H1 (cell line): Measurements from ENCODE around the gene ATG2B. TPM values are rescaled to one million over a fixed set of nuclear protein-coding genes. Genes with fewer than 3 reads are reported as not detected.
A peak's percentile ranks its signal among the peaks of the same experiment; 100 is the strongest.

ENCODE experiments used
- CTCF ChIA-PET: fragments of 300-600 bp; sonication (Branson Sonifier 250); formaldehyde crosslinking; loops from one replicate; lab custom pipeline; 2021; ENCODE audit not compliant: partially characterized antibody; lab: Charles Lee
- POLR2A ChIA-PET: fragments of 300-600 bp; sonication (Branson Sonifier 250); formaldehyde crosslinking; loops from one replicate; lab custom pipeline; 2021; ENCODE audit warnings: inconsistent platforms; ENCODE audit not compliant: partially characterized antibody; lab: Charles Lee
- DNase-seq, 2 experiments: peaks; one replicate each; pipeline versions ENCODE4 v3.0.0 to v3.0.0-alpha.2; 2010 to 2022; ENCODE audit warnings: low spot score in 2 of 2, low read depth in 1 of 2, mixed read lengths in 1 of 2
- FAIRE-seq: peaks from 2 replicates; lab custom pipeline; 2011; peaks lifted over from hg19 to GRCh38; lab: Jason Lieb, UNC
- H2AFZ ChIP-seq: 2 replicates; pipeline ENCODE4 v1.8.1; 2012; ENCODE audit warnings: low read length, inconsistent platforms
- H2AK5ac ChIP-seq: 2 replicates; pipeline ENCODE4 v1.6.1; 2013; ENCODE audit warnings: low read depth, low read length
- H2BK120ac ChIP-seq: replicated peaks from 2 replicates; pipeline ENCODE3; 2013; ENCODE audit warnings: low read depth, low read length, inconsistent platforms
- H2BK12ac ChIP-seq: 2 replicates; pipeline ENCODE4 v1.6.1; 2013; ENCODE audit warnings: low read depth, low read length
- H2BK15ac ChIP-seq: 2 replicates; pipeline ENCODE4 v1.6.1; 2013; ENCODE audit warnings: low read length
- H2BK20ac ChIP-seq: 2 replicates; pipeline ENCODE4 v1.6.1; 2013; ENCODE audit warnings: low read length
- H2BK5ac ChIP-seq: 2 replicates; pipeline ENCODE4 v1.6.1; 2013; ENCODE audit warnings: low read depth, low read length
- H3K14ac ChIP-seq: 2 replicates; pipeline ENCODE4 v1.6.1; 2013; ENCODE audit warnings: inconsistent platforms; ENCODE audit not compliant: insufficient read length
- H3K18ac ChIP-seq: 2 replicates; pipeline ENCODE4 v1.6.1; 2013; ENCODE audit warnings: low read length; ENCODE audit errors: extremely low read depth
- H3K23ac ChIP-seq: 2 replicates; pipeline ENCODE4 v1.6.1; 2013; ENCODE audit warnings: inconsistent platforms; ENCODE audit not compliant: insufficient read length
- H3K23me2 ChIP-seq: 2 replicates; pipeline ENCODE4 v1.6.1; 2013; ENCODE audit warnings: low read depth, low read length
- H3K27ac ChIP-seq: 2 replicates; pipeline ENCODE4 v1.6.1; 2011; ENCODE audit warnings: low read depth, low read length, inconsistent platforms
- H3K27me3 ChIP-seq, 4 experiments: replicated peaks in 1 of 4; 1 replicate in 1 of 4; 2 replicates in 3 of 4; pipeline versions ENCODE4 v1.6.1 to v1.8.1; 2011 to 2013; ENCODE audit warnings: low read length in 3 of 4, mild to moderate bottlenecking in 3 of 4, inconsistent platforms in 2 of 4, mixed read lengths in 2 of 4, moderate library complexity in 1 of 4; ENCODE audit not compliant: control insufficient read depth in 3 of 4, insufficient read depth in 3 of 4; ENCODE audit errors: extremely low read depth in 1 of 4
- H3K36me3 ChIP-seq, 4 experiments: 2 replicates each; pipeline versions ENCODE4 v1.6.1 to v1.8.1; 2011 to 2013; ENCODE audit warnings: mild to moderate bottlenecking in 4 of 4, low read length in 3 of 4, moderate library complexity in 2 of 4, control low read depth in 1 of 4, inconsistent platforms in 1 of 4; ENCODE audit not compliant: insufficient read depth in 4 of 4, control insufficient read depth in 2 of 4
- H3K4ac ChIP-seq: replicated peaks from 2 replicates; pipeline ENCODE3; 2013; ENCODE audit warnings: low read length, low read depth, mixed read lengths, inconsistent platforms; ENCODE audit not compliant: insufficient read length
- H3K4me1 ChIP-seq, 4 experiments: replicated peaks in 1 of 4; 1 replicate in 1 of 4; 2 replicates in 3 of 4; pipeline versions ENCODE4 v1.6.1 to v1.8.1; 2011 to 2013; ENCODE audit warnings: low read length in 3 of 4, inconsistent platforms in 2 of 4, mixed read lengths in 1 of 4; ENCODE audit not compliant: insufficient read depth in 4 of 4, control insufficient read depth in 3 of 4
- H3K4me2 ChIP-seq, 2 experiments: 2 replicates each; pipeline versions ENCODE4 v1.6.1 to v1.8.1; 2011 to 2013; ENCODE audit warnings: low read depth in 2 of 2, low read length in 2 of 2, control low read depth in 1 of 2, inconsistent platforms in 1 of 2, mild to moderate bottlenecking in 1 of 2; ENCODE audit not compliant: insufficient read depth in 1 of 2
- H3K4me3 ChIP-seq, 4 experiments: fragments of 200-600, 300-600 bp in 1 of 4; sonication (generic), shearing (Covaris generic), sonication (Bioruptor Twin) in 1 of 4; 2 replicates each; pipeline versions ENCODE4 v1.5.1 to v1.8.1; 2011 to 2016; ENCODE audit warnings: low read length in 4 of 4, low read depth in 3 of 4, control low read depth in 2 of 4, inconsistent platforms in 2 of 4, mild to moderate bottlenecking in 2 of 4, mixed read lengths in 1 of 4, moderate library complexity in 1 of 4; ENCODE audit not compliant: insufficient read depth in 2 of 4; ENCODE audit errors: extremely low read depth in 1 of 4
- H3K56ac ChIP-seq: replicated peaks from 2 replicates; pipeline ENCODE3; 2013; ENCODE audit warnings: low read depth, mild to moderate bottlenecking, mixed read lengths, low read length, inconsistent platforms; ENCODE audit not compliant: insufficient read length
- H3K79me1 ChIP-seq: 2 replicates; pipeline ENCODE4 v1.6.1; 2013; ENCODE audit warnings: low read depth, low read length, control low read depth
- H3K79me2 ChIP-seq, 2 experiments: 2 replicates each; pipeline versions ENCODE4 v1.6.1 to v1.8.1; 2012 to 2013; ENCODE audit warnings: low read length in 2 of 2, mild to moderate bottlenecking in 2 of 2, inconsistent platforms in 1 of 2; ENCODE audit not compliant: insufficient read depth in 2 of 2, control insufficient read depth in 1 of 2
- H3K9ac ChIP-seq, 4 experiments: replicated peaks in 1 of 4; 1 replicate in 1 of 4; 2 replicates in 3 of 4; pipeline versions ENCODE4 v1.6.1 to v1.8.1; 2011 to 2013; ENCODE audit warnings: low read depth in 3 of 4, low read length in 3 of 4, control low read depth in 2 of 4, mild to moderate bottlenecking in 2 of 4, moderate library complexity in 2 of 4, inconsistent platforms in 1 of 4; ENCODE audit errors: extremely low read depth in 1 of 4
- H3K9me3 ChIP-seq, 2 experiments: 2 replicates each; pipeline versions ENCODE4 v1.6.1 to v1.8.1; 2012 to 2013; ENCODE audit warnings: mild to moderate bottlenecking in 2 of 2, moderate library complexity in 2 of 2, control low read depth in 1 of 2, inconsistent platforms in 1 of 2, low read depth in 1 of 2, low read length in 1 of 2, mixed read lengths in 1 of 2; ENCODE audit not compliant: insufficient read depth in 2 of 2
- H4K20me1 ChIP-seq, 2 experiments: replicated peaks in 1 of 2; 2 replicates each; pipeline versions ENCODE3 to v1.8.1; 2011 to 2013; ENCODE audit warnings: inconsistent platforms in 2 of 2, low read length in 2 of 2, mild to moderate bottlenecking in 1 of 2; ENCODE audit not compliant: insufficient read depth in 2 of 2, control insufficient read depth in 1 of 2
- H4K5ac ChIP-seq: 2 replicates; pipeline ENCODE4 v1.6.1; 2013; ENCODE audit warnings: low read length, low read depth, mixed read lengths, inconsistent platforms; ENCODE audit not compliant: insufficient read length
- H4K8ac ChIP-seq: 2 replicates; pipeline ENCODE4 v1.8.0; 2013; ENCODE audit warnings: mild to moderate bottlenecking, moderate library complexity, low read length, inconsistent platforms; ENCODE audit not compliant: insufficient read depth; ENCODE audit errors: extremely low read depth
- H4K91ac ChIP-seq: replicated peaks from 2 replicates; pipeline ENCODE3; 2013; ENCODE audit warnings: low read length, mixed read lengths, inconsistent platforms; ENCODE audit not compliant: insufficient read length
- BACH1 ChIP-seq: IDR thresholded peaks from 2 replicates; pipeline ENCODE4 v1.6.1; 2012; ENCODE audit warnings: low read length, improper control_type of control experiment
- CBX5 ChIP-seq: fragments of 300-800, 300-1000 bp; sonication (generic); IDR thresholded peaks from 2 replicates; pipeline ENCODE4 v1.7.1; 2016; ENCODE audit warnings: antibody characterized with exemption, low read length, low read depth
- CHD1 ChIP-seq: IDR thresholded peaks from 2 replicates; pipeline ENCODE4 v1.6.1; 2012; ENCODE audit warnings: low read depth, low read length, improper control_type of control experiment
- MAFK ChIP-seq: IDR thresholded peaks from 2 replicates; pipeline ENCODE4 v1.6.1; 2012; ENCODE audit warnings: low read depth, mild to moderate bottlenecking, improper control_type of control experiment, low read length
- NRF1 ChIP-seq: IDR thresholded peaks from 2 replicates; pipeline ENCODE4 v1.6.1; 2011; ENCODE audit warnings: mild to moderate bottlenecking, low read depth, low read length, improper control_type of control experiment
- WGBS, 2 experiments: shearing (Covaris generic) in 1 of 2; methylation state at CpG; one replicate each; pipeline versions ENCODE4 v1.1.6 to v1.1.7; 2013 to 2015; ENCODE audit warnings: low lambda C conversion rate in 2 of 2, mixed read lengths in 2 of 2, inconsistent platforms in 1 of 2, low coverage in 1 of 2, missing lambda C conversion rate in 1 of 2; ENCODE audit not compliant: insufficient replicate concordance in 2 of 2, insufficient coverage in 1 of 2, insufficient read length in 1 of 2; ENCODE audit errors: extremely low coverage in 1 of 2, missing lambda C conversion rate in 1 of 2; 5-methylcytosine and 5-hydroxymethylcytosine counted together
- polyA plus RNA-seq, 7 experiments: library from polyadenylated mRNA; depleted of rRNA in 3 of 7; stranded (reverse) in 5 of 7; unstranded in 2 of 7; fragments of >200 nt in 5 of 7; fragments of 200-250 nt in 2 of 7; gene quantifications; 1 replicate in 5 of 7; 2 replicates in 1 of 7; 4 replicates in 1 of 7; pipeline versions ENCODE4 v1.2.1 to v1.2.3, GENCODE V29; 2011 to 2013; ENCODE audit warnings: missing spikeins in 2 of 7, mixed read lengths in 2 of 7
- total RNA-seq: library from RNA; stranded (reverse); fragmentation: NEBNext Ultra II Directional; extraction: Animal tissue kit (Norgen Biotek cat#: 25700); gene quantifications from 2 replicates; pipeline ENCODE4 v1.2.1, GENCODE V29; 2021

Gene ATG2B
- total and polyA plus RNA-seq, 2 of the 8 experiments (the other 6 are each of a cell fraction or from before 2014, with no cell fraction given) = 4.6 to 14.4 TPM

DNA sequence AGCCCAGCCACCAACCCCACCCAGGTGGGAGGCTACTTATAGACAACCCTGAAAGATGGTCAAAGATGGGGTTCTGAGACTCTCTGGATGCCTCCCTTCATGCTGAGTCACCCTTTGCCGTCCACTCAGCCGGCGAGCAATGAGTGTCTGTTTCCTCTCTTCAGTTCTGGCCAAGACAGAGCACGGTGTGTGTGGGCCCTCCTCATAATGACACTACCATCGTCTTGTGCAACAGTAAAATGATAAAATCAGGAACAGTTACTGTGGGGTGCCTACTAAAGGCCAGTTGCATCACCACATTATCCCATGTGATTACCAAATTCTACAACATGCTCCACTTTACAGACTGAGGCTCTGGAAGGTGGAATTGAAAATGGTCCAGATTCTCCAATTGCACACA lies 114.1 kb downstream of the ATG2B start:
- Histone ChIP-seq H4K8ac (no peak overlapping the region), H3K36me3 (no peaks in the 10 kb centered on the region), H3K14ac (no peak overlapping the region), H4K91ac (no peak overlapping the region), H2BK120ac (no peak overlapping the region), H2BK20ac (no peak overlapping the region), H4K5ac (no peak overlapping the region), H3K4ac (no peak overlapping the region), H3K4me1 (peaks cover 0 to 4% (median 2%) of the 10 kb centered on the region in 4 experiments; a peak in 3 of 7 replicates), H4K20me1 (no peaks in the 10 kb centered on the region), H3K27ac (no peak overlapping the region), H3K18ac (no peak overlapping the region), H3K9me3 (no peaks in the 10 kb centered on the region), H2BK15ac (no peak overlapping the region), H3K4me3 (no peak overlapping the region), H2BK12ac (no peak overlapping the region), H3K23me2 (no peaks in the 10 kb centered on the region), H2AK5ac (no peak overlapping the region), H2AFZ (no peak overlapping the region), H2BK5ac (no peak overlapping the region), H3K79me1 (no peaks in the 10 kb centered on the region), H3K23ac (no peak overlapping the region), H3K56ac (no peak overlapping the region), H3K79me2 (no peaks in the 10 kb centered on the region), H3K9ac (no peak overlapping the region), H3K27me3 (no peaks in the 10 kb centered on the region), H3K4me2 (no peak overlapping the region)
- DNase-seq (no peak), FAIRE-seq (no peak)
- ChIA-PET CTCF (no interaction called here), POLR2A (no interaction called here)
- 76% methylated on average over 5 of the region's 5 CpGs; no CpG with 5 or more reads in 1 of the 2 experiments for WGBS, 2 experiments
- no peak for TF ChIP-seq NRF1
- TF ChIP-seq CBX5 = no peak
- TF ChIP-seq MAFK = peak; percentile 3; the same call in 1 of the 2 replicates
- peak; percentile 24; the same call in 1 of the 2 replicates for TF ChIP-seq BACH1
- TF ChIP-seq CHD1 = no peak
